GM23248 (cell line): ENCODE results near the gene UFD1. TPM values are rescaled to one million over a fixed set of nuclear protein-coding genes. Genes with fewer than 3 reads are reported as not detected.
A peak's percentile ranks its signal among the peaks of the same experiment; 100 is the strongest.

Experiments
- DNase-seq: peaks from one replicate; pipeline ENCODE4 v3.0.0-alpha.2; 2015
- H2AFZ ChIP-seq: fragments of 200-600 bp; sonication (generic); 2 replicates; pipeline ENCODE4 v1.6.1; 2016; ENCODE audit warnings: antibody characterized with exemption
- H3F3A ChIP-seq: fragments of 200-600 bp; sonication (generic); 2 replicates; pipeline ENCODE4 v1.6.1; 2016; ENCODE audit warnings: mild to moderate bottlenecking, antibody characterized with exemption, mixed run types; ENCODE audit not compliant: insufficient read depth
- H3K27ac ChIP-seq: fragments of 200-600 bp; sonication (generic); 2 replicates; pipeline ENCODE4 v1.5.1; 2016; ENCODE audit warnings: mild to moderate bottlenecking
- H3K27me3 ChIP-seq: fragments of 200-600 bp; sonication (generic); replicated peaks from 2 replicates; pipeline ENCODE4 v1.6.1; 2016; ENCODE audit warnings: mild to moderate bottlenecking; ENCODE audit not compliant: insufficient read depth
- H3K36me3 ChIP-seq: fragments of 200-600 bp; sonication (generic); 2 replicates; pipeline ENCODE4 v1.6.1; 2016; ENCODE audit warnings: low read depth, mild to moderate bottlenecking
- H3K4me1 ChIP-seq: fragments of 200-600 bp; sonication (generic); 2 replicates; pipeline ENCODE4 v1.6.1; 2016; ENCODE audit warnings: mild to moderate bottlenecking; ENCODE audit not compliant: insufficient read depth
- H3K4me2 ChIP-seq: fragments of 200-600 bp; sonication (generic); one replicate; pipeline ENCODE4 v1.6.1; 2016; ENCODE audit warnings: mild to moderate bottlenecking; ENCODE audit not compliant: unreplicated experiment
- H3K4me3 ChIP-seq: fragments of 200-600 bp; sonication (generic); 2 replicates; pipeline ENCODE4 v1.5.1; 2016; ENCODE audit warnings: mild to moderate bottlenecking
- H3K79me2 ChIP-seq: fragments of 200-600 bp; sonication (generic); 2 replicates; pipeline ENCODE4 v1.6.1; 2016; ENCODE audit warnings: mild to moderate bottlenecking; ENCODE audit not compliant: insufficient read depth
- H3K9ac ChIP-seq: fragments of 200-600 bp; sonication (generic); 2 replicates; pipeline ENCODE4 v1.6.1; 2016; ENCODE audit warnings: mild to moderate bottlenecking
- H3K9me2 ChIP-seq: fragments of 200-600 bp; sonication (generic); 2 replicates; pipeline ENCODE4 v1.6.1; 2016; ENCODE audit warnings: mixed run types, mild to moderate bottlenecking, moderate library complexity; ENCODE audit not compliant: insufficient read depth
- H3K9me3 ChIP-seq: fragments of 200-600 bp; sonication (generic); one replicate; pipeline ENCODE4 v1.6.1; 2017; ENCODE audit warnings: low read depth
- H4K20me1 ChIP-seq: fragments of 200-600 bp; sonication (generic); 2 replicates; pipeline ENCODE4 v1.6.0; 2016; ENCODE audit not compliant: insufficient read depth
- EZH2 ChIP-seq: fragments of 200-600 bp; sonication (generic); IDR thresholded peaks from 2 replicates; pipeline ENCODE4 v1.6.1; 2018; ENCODE audit warnings: antibody characterized with exemption, mild to moderate bottlenecking; ENCODE audit not compliant: insufficient read depth, poor library complexity, severe bottlenecking
- EZH2phosphoT487 ChIP-seq: fragments of 200-600 bp; sonication (generic); IDR thresholded peaks from 2 replicates; pipeline ENCODE4 v1.6.1; 2018; ENCODE audit warnings: antibody characterized with exemption, moderate library complexity, mild to moderate bottlenecking, low read depth; ENCODE audit not compliant: insufficient read depth
- WGBS, 2 experiments: methylation state at CpG; one replicate each; pipeline ENCODE4 v1.1.6; 2015 to 2017; ENCODE audit warnings: low lambda C conversion rate in 2 of 2, low coverage in 1 of 2; ENCODE audit errors: missing lambda C conversion rate in 2 of 2; 5-methylcytosine and 5-hydroxymethylcytosine counted together
- in situ Hi-C: fragments of 300-500 bp; cut with MboI; formaldehyde crosslinking; loops from 2 replicates; pipeline ENCODE4 v1.15.0; 2020
- polyA plus RNA-seq: library from polyadenylated mRNA; unstranded; fragments of >200 nt; fragmentation: Nextera tagmentation; extraction: Ambion mirVana; gene quantifications from 2 replicates; pipeline ENCODE4 v1.2.1, GENCODE V29; 2016
- total RNA-seq: library from RNA; depleted of rRNA; stranded (reverse); fragments of >200 nt; shearing (Covaris generic); gene quantifications from 2 replicates; pipeline ENCODE4 v1.2.3, GENCODE V29; 2014

UFD1 gene
- total and polyA plus RNA-seq, 2 experiments from 2014 or later, result 55.2 to 117 TPM

- Histone ChIP-seq H3K36me3 (peaks cover 48% of the 10 kb centered on the region), H4K20me1 (no peaks in the 10 kb centered on the region), H2AFZ (no peak overlapping the region), H3K79me2 (no peaks in the 10 kb centered on the region), H3K4me2 (peak overlapping the region; percentile 52), H3K4me1 (peaks cover 21% of the 10 kb centered on the region), H3K9me2 (no peaks in the 10 kb centered on the region), H3K9ac (peak overlapping the region; percentile 63), H3K4me3 (0 out of 2 replicates have a peak overlapping the region, but pooled peaks have one; percentile 8), H3K27me3 (no peaks in the 10 kb centered on the region), H3K9me3 (no peaks in the 10 kb centered on the region), H3F3A (peaks cover 19% of the 10 kb centered on the region), H3K27ac (peak overlapping the region; percentile 81)
- in situ Hi-C loops, result no loop called here
- no peak for TF ChIP-seq EZH2phosphoT487
- WGBS, 2 experiments, result 25 to 32% methylated on average over 7 of the region's 7 CpGs
- peak; percentile 90 for DNase-seq
Measured at GRCh38 chr22:19463491-19464469, 15.2 kb downstream of the UFD1 start.

GRCh38 chr22:19463008-19463407, 16.0 kb downstream of the UFD1 start:
- Histone ChIP-seq H3K79me2 (no peaks in the 10 kb centered on the region), H3K27me3 (no peaks in the 10 kb centered on the region), H3K9me3 (no peaks in the 10 kb centered on the region), H3F3A (peaks cover 19% of the 10 kb centered on the region), H2AFZ (no peak overlapping the region), H3K9ac (peak overlapping the region; percentile 63), H3K4me2 (no peak overlapping the region), H4K20me1 (no peaks in the 10 kb centered on the region), H3K4me3 (no peak overlapping the region), H3K9me2 (no peaks in the 10 kb centered on the region), H3K36me3 (peaks cover 53% of the 10 kb centered on the region), H3K4me1 (peaks cover 21% of the 10 kb centered on the region), H3K27ac (peak overlapping the region; percentile 81)
- DNase-seq, result no peak
- TF ChIP-seq EZH2 (no peak), EZH2phosphoT487 (no peak)
- 96 to 97% methylated on average over 1 of the region's 1 CpG for WGBS, 2 experiments
- in situ Hi-C loops, result no loop called here

- H3K36me3 ChIP-seq, result peaks cover 45% of the 10 kb centered on the region
- H3K9me3 ChIP-seq, result no peaks in the 10 kb centered on the region
- in situ Hi-C loops, result no loop called here
- H2AFZ ChIP-seq, result no peak overlapping the region
- H3K4me2 ChIP-seq, result no peak overlapping the region
- H4K20me1 ChIP-seq, result no peaks in the 10 kb centered on the region
- no peak overlapping the region for H3K4me3 ChIP-seq
- 100% methylated on average over 1 of the region's 1 CpG for WGBS, 2 experiments
- H3K27ac ChIP-seq, result no peak overlapping the region
- TF ChIP-seq EZH2 (no peak), EZH2phosphoT487 (no peak)
- no peaks in the 10 kb centered on the region for H3K27me3 ChIP-seq
- no peaks in the 10 kb centered on the region for H3K9me2 ChIP-seq
- no peak for DNase-seq
- H3K79me2 ChIP-seq, result no peaks in the 10 kb centered on the region
- no peak overlapping the region for H3K9ac ChIP-seq
- peaks cover 19% of the 10 kb centered on the region for H3F3A ChIP-seq
- peaks cover 21% of the 10 kb centered on the region for H3K4me1 ChIP-seq
Measured at GRCh38 chr22:19461506-19461905, 17.5 kb downstream of the UFD1 start.

DNA sequence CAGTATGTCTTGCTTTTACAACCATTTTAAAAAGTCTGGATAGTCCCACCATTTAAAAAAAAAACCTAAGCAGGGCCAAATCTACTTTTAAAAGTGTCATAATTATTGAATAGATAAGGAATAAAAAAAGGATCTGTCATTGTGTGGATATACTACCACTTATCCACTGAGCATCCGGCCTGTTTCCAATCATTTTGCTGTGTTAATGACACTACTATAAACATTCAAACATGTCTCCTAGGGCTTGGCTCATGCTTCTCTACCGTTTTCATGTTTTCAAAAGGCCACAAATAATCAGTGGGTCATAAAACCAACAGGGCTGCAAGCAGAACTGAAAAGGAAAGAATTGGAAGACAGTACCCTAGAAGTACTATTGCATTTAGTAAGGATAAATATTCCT, 19.0 kb downstream of the UFD1 start:
- TF ChIP-seq EZH2phosphoT487, result no peak
- TF ChIP-seq EZH2, result no peak
- Histone ChIP-seq H3K4me3 (no peak overlapping the region), H3K79me2 (no peaks in the 10 kb centered on the region), H3K4me2 (no peak overlapping the region), H3K9ac (no peak overlapping the region), H4K20me1 (no peaks in the 10 kb centered on the region), H3K9me3 (no peaks in the 10 kb centered on the region), H3K9me2 (no peaks in the 10 kb centered on the region), H3K4me1 (peaks cover 27% of the 10 kb centered on the region), H3F3A (peaks cover 14% of the 10 kb centered on the region), H3K27ac (no peak overlapping the region), H3K27me3 (no peaks in the 10 kb centered on the region), H2AFZ (no peak overlapping the region), H3K36me3 (peaks cover 51% of the 10 kb centered on the region)
- 43 to 53% methylated on average over 2 of the region's 2 CpGs for WGBS, 2 experiments
- no peak for DNase-seq
- in situ Hi-C loops, result no loop called here
